ENCODE results near the gene TUBB6.

- no peak for TF ChIP-seq SMC3 (conservative IDR thresholded peaks at IDR 0.05; ENCODE audit: poor library complexity)
- TF ChIP-seq TAF1 (IDR thresholded peaks at IDR 0.05; ENCODE audit: low read depth) = no peak
- TF ChIP-seq, protein P1, sequence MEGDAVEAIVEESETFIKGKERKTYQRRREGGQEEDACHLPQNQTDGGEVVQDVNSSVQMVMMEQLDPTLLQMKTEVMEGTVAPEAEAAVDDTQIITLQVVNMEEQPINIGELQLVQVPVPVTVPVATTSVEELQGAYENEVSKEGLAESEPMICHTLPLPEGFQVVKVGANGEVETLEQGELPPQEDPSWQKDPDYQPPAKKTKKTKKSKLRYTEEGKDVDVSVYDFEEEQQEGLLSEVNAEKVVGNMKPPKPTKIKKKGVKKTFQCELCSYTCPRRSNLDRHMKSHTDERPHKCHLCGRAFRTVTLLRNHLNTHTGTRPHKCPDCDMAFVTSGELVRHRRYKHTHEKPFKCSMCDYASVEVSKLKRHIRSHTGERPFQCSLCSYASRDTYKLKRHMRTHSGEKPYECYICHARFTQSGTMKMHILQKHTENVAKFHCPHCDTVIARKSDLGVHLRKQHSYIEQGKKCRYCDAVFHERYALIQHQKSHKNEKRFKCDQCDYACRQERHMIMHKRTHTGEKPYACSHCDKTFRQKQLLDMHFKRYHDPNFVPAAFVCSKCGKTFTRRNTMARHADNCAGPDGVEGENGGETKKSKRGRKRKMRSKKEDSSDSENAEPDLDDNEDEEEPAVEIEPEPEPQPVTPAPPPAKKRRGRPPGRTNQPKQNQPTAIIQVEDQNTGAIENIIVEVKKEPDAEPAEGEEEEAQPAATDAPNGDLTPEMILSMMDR (IDR thresholded peaks at IDR 0.05; ENCODE audit: poor library complexity, severe bottlenecking) = no peak
- no peak for TF ChIP-seq EZH2 (IDR thresholded peaks at IDR 0.05; ENCODE audit: borderline replicate concordance, insufficient read depth, low read length, poor library complexity, severe bottlenecking)
- no peak for TF ChIP-seq RAD21 (conservative IDR thresholded peaks at IDR 0.05)
- no peak for TF ChIP-seq EP300 (conservative IDR thresholded peaks at IDR 0.05; ENCODE audit: poor library complexity, severe bottlenecking)
- no peak for TF ChIP-seq POLR2AphosphoS5 (IDR thresholded peaks at IDR 0.05)
These were observed 38.2 kb downstream of the TUBB6 start for GRCh38 chr18:12346240-12346565.

Measured in neural cell (in vitro differentiated cells).